Neural cell (in vitro differentiated cells): ENCODE data around the gene INO80. TPM values are rescaled to one million over a fixed set of nuclear protein-coding genes. Genes with fewer than 3 reads are reported as not detected.

Experiments used
- H2AFZ ChIP-seq: fragments of 200-600, 300-800 bp; sonication (generic), shearing (Covaris generic); 2 replicates; pipeline ENCODE4 v1.6.0; 2014; ENCODE audit warnings: low read depth, mild to moderate bottlenecking, antibody characterized with exemption, low read length, moderate library complexity
- H3F3A ChIP-seq: fragments of 200-600 bp; shearing (Covaris generic); 2 replicates; pipeline ENCODE4 v1.6.1; 2016; ENCODE audit warnings: mild to moderate bottlenecking, moderate library complexity, mixed read lengths, antibody characterized with exemption, low read length; ENCODE audit not compliant: insufficient read depth, poor library complexity, severe bottlenecking
- H3K27ac ChIP-seq: fragments of 200-600, 300-800 bp; sonication (generic), shearing (Covaris generic); 2 replicates; pipeline ENCODE4 v1.5.1; 2014; ENCODE audit warnings: mild to moderate bottlenecking, low read length, moderate library complexity
- H3K27me3 ChIP-seq: fragments of 300-800, 200-600 bp; sonication (generic), shearing (Covaris generic); 2 replicates; pipeline ENCODE4 v1.6.0; 2014; ENCODE audit warnings: mild to moderate bottlenecking, low read depth, low read length, moderate library complexity; ENCODE audit not compliant: insufficient read depth
- H3K36me3 ChIP-seq: fragments of 300-800, 200-600 bp; sonication (generic), shearing (Covaris generic); 2 replicates; pipeline ENCODE4 v1.5.1; 2014; ENCODE audit warnings: mild to moderate bottlenecking, antibody characterized with exemption, low read length, moderate library complexity; ENCODE audit not compliant: insufficient read depth
- H3K4me2 ChIP-seq: fragments of 300-800, 200-600 bp; sonication (generic), shearing (Covaris generic); 2 replicates; pipeline ENCODE4 v1.6.0; 2014; ENCODE audit warnings: mild to moderate bottlenecking, low read length
- H3K4me3 ChIP-seq: fragments of 300-800, 200-600 bp; sonication (generic), shearing (Covaris generic); 2 replicates; pipeline ENCODE4 v1.5.1; 2014; ENCODE audit warnings: mild to moderate bottlenecking, low read length, moderate library complexity
- H3K79me2 ChIP-seq: fragments of 200-600 bp; shearing (Covaris generic); replicated peaks from 2 replicates; pipeline ENCODE4 v1.6.0; 2014; ENCODE audit warnings: mild to moderate bottlenecking, low read length, moderate library complexity; ENCODE audit not compliant: insufficient read depth
- H3K9ac ChIP-seq: fragments of 300-800, 200-600 bp; sonication (generic), shearing (Covaris generic); 2 replicates; pipeline ENCODE4 v1.6.1; 2016; ENCODE audit warnings: mild to moderate bottlenecking, low read length, mixed read lengths
- H3K9me2 ChIP-seq: fragments of 200-600 bp; shearing (Covaris generic); 2 replicates; pipeline ENCODE4 v1.6.1; 2016; ENCODE audit warnings: mild to moderate bottlenecking, low read length, mixed read lengths; ENCODE audit not compliant: insufficient read depth
- H3K9me3 ChIP-seq: fragments of 200-600, 300-800 bp; sonication (generic), shearing (Covaris generic); 2 replicates; pipeline ENCODE4 v1.6.1; 2016; ENCODE audit warnings: mild to moderate bottlenecking, mixed run types, low read length, moderate library complexity, mixed read lengths
- H4K20me1 ChIP-seq: fragments of 200-600 bp; shearing (Covaris generic); 2 replicates; pipeline ENCODE4 v1.6.1; 2016; ENCODE audit warnings: mild to moderate bottlenecking, mixed run types; ENCODE audit not compliant: insufficient read depth
- CTCF ChIP-seq: fragments of 450-650 bp; IDR thresholded peaks from 2 replicates; pipeline ENCODE4 v1.5.1; 2014; ENCODE audit warnings: antibody characterized with exemption, mild to moderate bottlenecking, moderate library complexity; ENCODE audit not compliant: poor library complexity, severe bottlenecking
- EP300 ChIP-seq: fragments of 450-650 bp; conservative IDR thresholded peaks from 2 replicates; pipeline ENCODE4 v1.6.1; 2014; ENCODE audit warnings: antibody characterized with exemption, mild to moderate bottlenecking, moderate library complexity; ENCODE audit not compliant: poor library complexity, severe bottlenecking
- EZH2 ChIP-seq: fragments of 200-600, 300-800 bp; shearing (Covaris generic), sonication (generic); IDR thresholded peaks from 2 replicates; pipeline ENCODE4 v1.6.1; 2014; ENCODE audit warnings: antibody characterized with exemption, low read length, borderline replicate concordance, mild to moderate bottlenecking; ENCODE audit not compliant: insufficient read depth, poor library complexity, severe bottlenecking
- MXI1 ChIP-seq: fragments of 450-650 bp; conservative IDR thresholded peaks from 2 replicates; pipeline ENCODE4 v1.6.1; 2014; ENCODE audit warnings: antibody characterized with exemption, mild to moderate bottlenecking; ENCODE audit not compliant: poor library complexity, severe bottlenecking
- POLR2AphosphoS5 ChIP-seq: IDR thresholded peaks from 2 replicates; pipeline ENCODE4 v1.6.1; 2012
- RAD21 ChIP-seq: fragments of 450-650 bp; conservative IDR thresholded peaks from 2 replicates; pipeline ENCODE4 v1.6.1; 2014; ENCODE audit warnings: antibody characterized with exemption, mild to moderate bottlenecking, moderate library complexity
- REST ChIP-seq: IDR thresholded peaks from 2 replicates; pipeline ENCODE4 v1.6.1; 2012; ENCODE audit warnings: borderline replicate concordance
- SMC3 ChIP-seq: fragments of 450-650 bp; conservative IDR thresholded peaks from 2 replicates; pipeline ENCODE4 v1.6.1; 2014; ENCODE audit warnings: antibody characterized with exemption, mild to moderate bottlenecking, moderate library complexity; ENCODE audit not compliant: poor library complexity
- TAF1 ChIP-seq: IDR thresholded peaks from 2 replicates; pipeline ENCODE4 v1.6.1; 2012; ENCODE audit warnings: low read depth
- polyA plus RNA-seq: library from polyadenylated mRNA; depleted of rRNA; stranded (reverse); fragments of >200 nt; gene quantifications from 2 replicates; pipeline ENCODE4 v1.2.3, GENCODE V29; 2014

The INO80 gene
- polyA plus RNA-seq, 1 donor from 2014 or later, result 8.4 TPM

- H3F3A ChIP-seq, result no peaks in the 10 kb centered on the region
- no peaks in the 10 kb centered on the region for H3K36me3 ChIP-seq
- no peaks in the 10 kb centered on the region for H3K79me2 ChIP-seq
- TF ChIP-seq RAD21, result no peak
- no peaks in the 10 kb centered on the region for H3K27me3 ChIP-seq
- H3K9me3 ChIP-seq, result no peaks in the 10 kb centered on the region
- H3K9me2 ChIP-seq, result no peaks in the 10 kb centered on the region
- H3K4me3 ChIP-seq, result no peak overlapping the region
- no peaks in the 10 kb centered on the region for H4K20me1 ChIP-seq
- H3K9ac ChIP-seq, result no peak overlapping the region
- H3K27ac ChIP-seq, result no peak overlapping the region
- no peak overlapping the region for H2AFZ ChIP-seq
- H3K4me2 ChIP-seq, result no peak overlapping the region
Observed at GRCh38 chr15:40949756-40950207, 166.3 kb downstream of the INO80 start.

- Histone ChIP-seq H4K20me1 (no peaks in the 10 kb centered on the region), H3K4me2 (no peak overlapping the region), H3K9me2 (no peaks in the 10 kb centered on the region), H3K9ac (no peak overlapping the region), H3F3A (no peaks in the 10 kb centered on the region), H3K9me3 (no peaks in the 10 kb centered on the region), H3K27me3 (no peaks in the 10 kb centered on the region), H3K79me2 (no peaks in the 10 kb centered on the region), H3K4me3 (no peak overlapping the region), H2AFZ (no peak overlapping the region), H3K27ac (no peak overlapping the region), H3K36me3 (no peaks in the 10 kb centered on the region)
- TF ChIP-seq EZH2, result no peak
Observed at GRCh38 chr15:40948706-40949473, 167.2 kb downstream of the INO80 start.

- no peaks in the 10 kb centered on the region for H3K9me3 ChIP-seq
- TF ChIP-seq CTCF (no peak), REST (no peak), EP300 (no peak), MXI1 (no peak), EZH2 (no peak), POLR2AphosphoS5 (no peak), RAD21 (no peak), TAF1 (no peak), SMC3 (no peak)
Observed at GRCh38 chr15:40944510-40945296, 171.4 kb downstream of the INO80 start.

More at GRCh38 chr15:40944510-40945296, 171.4 kb downstream of the INO80 start:
- no peaks in the 10 kb centered on the region for H4K20me1 ChIP-seq
- no peaks in the 10 kb centered on the region for H3K9me2 ChIP-seq
- H3K9ac ChIP-seq, result no peak overlapping the region
- H3K79me2 ChIP-seq, result no peaks in the 10 kb centered on the region
- no peaks in the 10 kb centered on the region for H3K36me3 ChIP-seq
- H3F3A ChIP-seq, result no peaks in the 10 kb centered on the region
- H3K27ac ChIP-seq, result no peak overlapping the region
- no peak overlapping the region for H3K4me3 ChIP-seq
- no peak overlapping the region for H3K4me2 ChIP-seq
- no peak overlapping the region for H2AFZ ChIP-seq
- peaks cover 7% of the 10 kb centered on the region for H3K27me3 ChIP-seq
